RPMI7951 (cell line): ENCODE data around the gene PTN. TPM values are rescaled to one million over a fixed set of nuclear protein-coding genes. Genes with fewer than 3 reads are reported as not detected.

ENCODE experiments used
- DNase-seq: peaks from one replicate; pipeline ENCODE4 v3.0.0-alpha.2; 2012; ENCODE audit warnings: low read depth
- total RNA-seq: library from RNA; depleted of rRNA; stranded (reverse); fragments of >200 nt; shearing (Covaris generic); gene quantifications from 2 replicates; pipeline ENCODE4 v1.2.3, GENCODE V29; 2014

PTN gene
- total RNA-seq, 1 experiment from 2014 or later = 40.4 TPM

DNA sequence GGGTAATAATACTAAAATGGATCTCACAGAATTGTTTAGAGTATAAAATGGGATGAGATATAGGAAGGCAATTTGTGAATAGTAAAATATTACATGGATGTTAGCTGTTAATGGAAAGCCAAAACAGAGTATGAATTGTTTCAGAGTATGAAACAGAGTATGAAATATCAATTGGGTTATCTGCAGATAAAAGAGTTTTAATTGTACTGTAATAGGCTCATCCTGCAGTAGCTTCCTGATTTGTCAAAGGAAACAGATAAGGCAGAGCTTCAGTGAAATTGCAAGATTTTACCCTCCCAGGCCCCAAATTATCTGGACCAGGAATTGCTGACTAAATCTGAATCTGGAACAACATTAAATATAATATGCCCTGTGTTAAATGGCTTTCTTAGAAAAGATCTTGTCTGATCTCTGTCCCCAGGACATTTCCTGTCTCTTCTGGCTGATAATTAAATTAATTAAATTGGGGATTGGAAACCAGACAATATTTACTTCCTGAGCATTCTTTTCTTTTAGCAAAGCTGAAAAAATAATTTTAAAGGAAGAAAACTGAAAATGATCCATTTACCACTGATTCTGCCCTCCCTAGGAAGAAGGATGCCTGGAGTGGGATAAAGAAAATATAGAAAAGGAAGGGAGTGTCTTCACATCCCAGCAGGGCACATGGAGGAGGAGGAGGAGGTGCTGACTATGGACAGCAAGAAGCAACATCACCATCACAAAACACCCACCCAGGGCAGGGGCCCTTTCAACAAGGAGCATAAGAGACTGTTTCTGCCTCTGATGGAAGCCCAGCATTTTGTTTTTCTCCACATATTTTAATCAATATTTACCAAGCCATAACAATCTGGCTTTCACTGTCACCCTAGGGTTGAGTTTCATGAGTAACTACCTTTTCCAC, 18.5 kb downstream of the PTN start:
- no peak for DNase-seq

DNA sequence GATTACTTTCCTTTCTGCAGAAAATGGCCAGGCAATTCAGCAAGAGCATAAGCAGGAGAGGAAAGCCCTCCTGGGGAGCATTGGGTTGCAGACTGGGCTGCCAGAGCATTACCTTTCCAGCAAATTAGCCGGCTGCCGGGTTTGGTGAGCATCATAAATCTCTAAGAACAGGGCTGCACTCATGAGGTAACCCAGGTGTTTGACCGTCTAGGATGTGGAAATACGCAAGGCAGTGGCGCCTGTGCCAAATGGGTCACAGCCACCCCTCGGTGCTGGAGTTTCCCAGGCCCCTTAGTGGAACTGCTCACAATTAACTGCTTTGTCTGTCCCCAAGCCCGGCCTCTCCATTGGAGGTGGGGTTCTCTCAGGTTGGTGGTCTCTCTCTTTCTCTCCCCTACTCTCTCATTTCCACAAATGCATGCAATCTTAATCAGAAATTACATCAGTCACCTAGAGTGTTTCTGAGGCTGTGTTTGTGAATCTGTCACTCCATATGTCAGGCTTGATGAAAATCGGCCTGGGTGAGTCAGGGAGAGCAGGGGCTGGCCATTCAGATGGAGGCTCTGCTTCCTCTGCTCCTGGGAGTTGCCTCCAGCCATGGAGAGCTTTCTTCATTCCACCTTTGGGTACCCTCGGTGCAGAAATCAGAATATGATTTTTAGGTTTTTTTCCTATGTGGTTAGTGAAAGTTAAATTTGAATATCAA, 26.7 kb downstream of the PTN start:
- DNase-seq = no peak

DNA sequence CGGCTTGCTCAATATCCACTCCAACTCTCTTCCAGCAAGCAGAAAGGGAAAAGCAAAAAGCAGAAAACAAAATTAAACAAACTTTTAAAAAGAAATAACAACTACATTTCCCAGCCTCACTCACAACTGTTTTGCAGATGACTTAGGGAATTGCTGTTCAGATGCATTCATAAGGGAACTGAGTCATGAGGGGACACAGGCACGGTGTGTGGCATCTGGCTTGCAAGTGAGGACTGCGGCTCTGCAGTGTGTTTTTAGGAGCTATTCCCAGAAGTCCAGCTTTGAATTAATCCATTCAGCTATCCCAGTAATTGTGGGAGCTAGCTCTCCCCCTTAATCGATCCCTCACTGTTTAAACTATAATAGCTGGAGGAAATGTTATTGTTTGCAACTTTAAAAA, 30.3 kb downstream of the PTN start:
- DNase-seq = peak; percentile 21

DNA sequence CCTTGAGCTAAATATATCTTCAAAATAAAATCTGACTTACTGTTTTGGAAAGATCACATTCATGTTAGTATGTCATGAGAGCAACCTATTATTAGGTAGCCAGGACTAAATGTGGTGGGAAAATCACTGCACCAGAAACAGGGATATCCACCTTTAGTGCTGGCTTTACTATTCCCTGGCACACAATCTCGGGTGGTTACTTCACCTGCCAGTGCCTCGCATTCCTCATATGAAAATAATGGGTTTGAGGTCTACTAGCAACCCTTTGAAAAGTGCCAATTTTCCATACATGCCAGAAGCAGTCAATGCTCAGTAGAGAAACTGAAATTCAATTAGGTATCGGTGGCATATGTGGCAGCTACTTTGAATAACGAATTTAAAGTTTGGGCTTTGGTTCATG, 36.8 kb downstream of the PTN start:
- DNase-seq = no peak

DNA sequence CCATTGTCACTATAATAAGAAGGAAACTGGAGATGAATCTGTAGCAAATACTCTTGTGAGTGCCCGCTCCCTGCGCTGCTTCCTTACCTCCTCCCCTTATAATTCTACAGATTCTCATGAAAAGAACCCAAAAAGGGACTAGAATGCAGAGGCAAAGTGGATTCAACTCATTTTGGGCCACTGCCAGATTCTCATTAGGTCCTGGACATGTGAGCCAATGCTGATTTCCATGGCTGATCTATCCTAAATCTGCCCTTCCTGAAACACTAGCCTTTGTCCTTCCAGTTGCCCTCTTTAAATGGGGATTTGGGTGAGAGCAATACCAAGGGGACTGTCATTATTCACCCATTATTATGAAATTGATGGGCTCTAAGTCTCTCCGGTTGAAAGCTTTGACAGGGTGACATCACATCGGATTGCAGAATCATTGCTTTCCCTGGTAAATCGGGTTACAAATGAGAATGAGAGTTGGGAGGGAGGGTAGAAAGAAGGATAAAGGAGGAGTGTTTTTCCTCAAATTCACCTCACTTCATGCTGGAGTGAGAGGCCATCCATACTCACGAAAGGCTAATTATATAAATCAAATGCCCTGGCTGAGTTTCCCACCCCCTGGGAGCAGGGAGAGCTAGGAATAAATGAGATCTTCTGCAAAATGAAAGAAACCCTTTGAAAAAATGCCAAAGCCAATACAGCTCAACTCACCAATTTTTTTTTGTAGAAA, 37.5 kb downstream of the PTN start:
- no peak for DNase-seq

DNA sequence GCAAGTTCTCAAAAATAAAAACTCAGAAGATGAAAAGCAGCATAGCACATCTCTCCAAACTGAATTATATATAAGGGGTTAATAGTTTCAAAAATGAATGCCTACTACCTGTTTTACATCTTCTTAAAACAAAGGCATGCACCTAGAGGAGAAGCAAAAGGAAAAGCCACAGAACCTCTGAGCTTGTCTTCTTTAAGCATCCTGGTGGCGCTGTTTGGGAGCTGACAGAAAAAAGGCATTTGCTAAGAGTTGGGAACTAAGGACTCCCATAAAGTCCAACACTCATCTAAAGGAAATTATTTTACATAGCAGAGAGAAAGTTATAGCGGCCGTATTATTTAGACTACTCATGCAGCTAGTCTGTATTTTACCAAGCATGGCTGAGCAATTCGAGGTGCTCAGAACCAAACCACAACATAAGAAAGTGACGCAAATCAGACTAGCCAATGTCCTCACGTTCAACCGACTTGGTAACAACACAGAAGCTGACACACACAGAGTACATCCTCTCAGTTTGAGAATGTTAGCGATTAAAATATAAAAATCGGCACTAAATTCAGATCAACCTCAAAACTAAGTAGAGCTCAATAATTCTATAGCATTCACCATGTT, 38.8 kb downstream of the PTN start:
- peak; percentile 60 for DNase-seq

DNA sequence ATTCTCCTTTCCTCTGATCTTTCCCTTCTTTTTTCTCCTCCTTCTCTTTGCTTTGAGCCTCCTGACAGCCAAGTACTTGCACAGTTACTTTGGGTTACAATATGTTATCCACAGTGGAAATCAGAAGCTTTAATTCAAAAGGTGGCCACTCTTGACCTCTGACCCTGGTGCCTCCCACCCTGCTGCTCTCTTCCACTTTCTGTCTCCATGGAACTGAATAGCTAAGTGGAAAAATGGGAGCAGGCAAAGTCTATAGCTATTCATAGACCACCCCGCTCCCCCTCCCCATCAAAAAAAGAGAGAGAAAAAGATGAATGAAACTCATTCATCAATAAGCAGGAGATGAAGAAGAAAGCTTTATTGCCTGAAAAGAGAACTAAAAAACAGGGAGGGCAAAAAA, 39.4 kb downstream of the PTN start:
- no peak for DNase-seq

DNA sequence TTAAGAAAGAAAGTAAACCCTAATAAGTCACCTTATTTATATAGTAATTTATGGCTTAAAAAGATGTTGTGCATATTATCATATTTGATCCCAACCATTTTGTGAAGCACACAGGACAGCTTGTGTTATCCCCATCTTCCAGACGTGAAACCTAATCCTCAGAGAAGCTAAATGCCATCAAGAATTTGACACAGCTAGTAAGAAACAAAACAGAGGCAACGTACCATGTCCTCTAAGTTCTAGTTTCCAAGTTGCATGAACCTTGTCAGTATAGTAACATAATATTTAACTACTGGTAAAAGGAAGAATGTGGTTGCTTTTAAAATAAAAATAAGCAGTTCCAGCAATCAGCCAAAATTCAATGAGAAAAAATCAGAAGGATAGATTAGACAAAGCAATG, 41.5 kb downstream of the PTN start:
- DNase-seq = no peak

DNA sequence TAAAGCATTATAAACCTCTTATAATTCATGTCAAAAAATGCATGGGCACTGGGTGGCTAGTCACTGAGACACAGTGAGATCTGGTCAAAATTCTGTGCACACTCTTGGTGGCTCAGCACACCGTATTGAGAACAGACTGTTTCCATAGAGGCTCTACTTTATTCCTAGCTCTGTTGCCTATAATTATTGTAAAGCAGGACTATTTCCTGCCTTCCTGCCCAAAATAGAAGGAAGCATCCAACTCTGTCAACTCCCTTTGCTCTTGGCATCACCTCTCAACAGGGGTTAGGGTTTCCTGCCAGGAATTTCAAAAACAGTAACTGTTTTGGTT, 45.1 kb downstream of the PTN start:
- no peak for DNase-seq

DNA sequence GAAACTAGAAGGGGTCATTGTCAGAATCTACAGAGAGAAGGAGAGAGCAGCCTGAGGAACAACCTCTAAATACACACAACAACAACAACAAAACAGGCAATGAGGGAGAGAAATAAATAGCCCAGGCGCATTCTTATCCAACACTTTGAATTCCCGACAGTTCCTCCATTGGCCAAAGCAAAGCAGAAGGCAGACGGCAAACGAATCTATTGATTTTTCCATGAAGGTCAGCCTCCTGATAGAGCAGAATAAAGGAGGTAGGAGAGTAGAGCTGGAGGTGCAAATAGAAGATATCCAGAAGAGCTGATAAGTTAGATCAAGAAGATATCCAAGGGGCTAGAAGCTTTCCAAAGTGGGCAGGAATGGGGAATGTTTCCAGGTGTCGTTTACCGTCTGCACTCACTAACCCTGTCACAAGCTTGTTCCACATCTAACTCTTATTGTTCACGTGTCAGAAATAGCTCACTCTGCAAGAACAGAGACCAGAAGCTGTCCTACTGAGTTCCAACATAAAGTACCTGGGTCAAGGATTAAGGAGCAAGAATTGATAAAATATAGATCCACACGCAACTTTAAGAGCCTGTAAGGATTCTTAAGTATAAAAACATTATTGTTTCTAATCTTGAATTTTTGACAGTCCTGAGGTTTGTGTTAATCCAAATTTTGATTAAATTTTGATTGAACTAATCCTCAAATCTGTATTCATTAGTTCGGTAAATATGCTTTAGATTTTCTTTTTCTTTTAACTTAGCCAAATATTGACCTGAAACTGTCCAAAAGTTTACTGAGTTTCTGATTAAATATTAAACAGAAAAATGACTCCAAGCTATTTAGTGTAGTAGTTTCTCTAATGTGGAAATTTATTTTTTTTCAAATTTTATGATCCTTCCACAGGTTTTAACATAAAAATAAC, 45.7 kb downstream of the PTN start:
- DNase-seq = no peak

DNA sequence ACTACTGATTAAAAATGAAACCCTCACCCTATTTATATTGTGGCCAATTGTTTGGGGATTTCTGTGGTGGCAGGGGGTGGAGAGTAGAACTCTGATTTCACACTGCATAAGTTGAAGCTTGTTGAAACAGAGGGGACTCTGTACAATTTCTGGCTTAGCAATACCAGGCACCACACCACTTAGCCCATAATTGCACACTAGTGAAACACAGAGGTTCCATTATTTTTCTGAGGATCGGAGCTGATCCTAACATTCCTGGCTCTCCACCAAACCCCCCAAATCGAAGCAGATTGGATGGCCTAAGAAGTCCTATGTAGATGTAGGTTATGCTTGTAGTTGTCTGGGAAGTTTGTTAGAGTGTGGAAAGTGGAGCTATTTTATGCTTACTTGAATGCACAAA, 47.0 kb downstream of the PTN start:
- peak; percentile 54 for DNase-seq

DNA sequence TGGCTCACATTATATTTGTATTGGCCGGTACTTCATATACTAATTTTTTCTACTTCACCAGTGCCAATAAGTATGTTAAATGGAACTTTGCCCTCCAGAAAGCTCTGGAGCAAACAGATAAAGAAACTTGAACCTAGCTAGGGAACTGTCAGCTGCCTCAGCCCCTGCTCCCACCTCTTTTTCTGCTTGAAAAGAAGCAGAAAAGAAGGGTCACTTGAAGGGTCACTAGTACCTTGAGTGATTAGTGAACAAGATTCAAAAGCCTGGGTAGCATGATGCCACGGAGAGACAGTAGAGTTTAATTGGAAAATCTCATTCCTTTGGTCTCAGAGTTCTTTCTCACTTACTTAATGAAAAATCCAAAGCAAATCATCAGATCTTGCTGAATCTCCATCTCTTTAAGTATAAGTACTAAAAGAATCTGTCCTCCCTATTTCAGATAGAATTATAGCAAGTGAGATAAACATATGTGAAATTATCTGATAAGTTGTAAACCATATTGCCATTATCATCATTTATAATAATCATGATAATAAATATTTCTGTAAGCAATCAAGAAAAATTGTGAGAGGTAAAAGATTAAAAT, 47.7 kb downstream of the PTN start:
- no peak for DNase-seq

DNA sequence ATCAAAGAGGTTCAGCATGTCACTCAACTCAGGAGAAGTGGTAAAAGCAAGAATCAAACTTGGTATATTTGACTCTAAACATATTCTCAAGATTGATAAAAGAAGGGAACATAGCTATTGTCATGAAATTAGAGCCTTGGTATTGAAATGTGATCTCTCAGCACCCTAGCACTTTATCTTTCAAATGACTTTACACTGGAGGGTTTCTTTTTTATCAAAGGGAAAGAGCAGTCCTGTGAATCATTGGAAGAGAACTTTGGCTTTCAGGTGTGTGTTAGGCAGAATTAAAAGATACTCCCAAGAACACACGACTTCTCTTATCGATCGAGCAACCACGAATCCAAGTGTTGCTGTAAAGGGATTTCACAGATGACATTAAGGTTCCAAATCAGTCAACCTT, 54.4 kb downstream of the PTN start:
- no peak for DNase-seq

DNA sequence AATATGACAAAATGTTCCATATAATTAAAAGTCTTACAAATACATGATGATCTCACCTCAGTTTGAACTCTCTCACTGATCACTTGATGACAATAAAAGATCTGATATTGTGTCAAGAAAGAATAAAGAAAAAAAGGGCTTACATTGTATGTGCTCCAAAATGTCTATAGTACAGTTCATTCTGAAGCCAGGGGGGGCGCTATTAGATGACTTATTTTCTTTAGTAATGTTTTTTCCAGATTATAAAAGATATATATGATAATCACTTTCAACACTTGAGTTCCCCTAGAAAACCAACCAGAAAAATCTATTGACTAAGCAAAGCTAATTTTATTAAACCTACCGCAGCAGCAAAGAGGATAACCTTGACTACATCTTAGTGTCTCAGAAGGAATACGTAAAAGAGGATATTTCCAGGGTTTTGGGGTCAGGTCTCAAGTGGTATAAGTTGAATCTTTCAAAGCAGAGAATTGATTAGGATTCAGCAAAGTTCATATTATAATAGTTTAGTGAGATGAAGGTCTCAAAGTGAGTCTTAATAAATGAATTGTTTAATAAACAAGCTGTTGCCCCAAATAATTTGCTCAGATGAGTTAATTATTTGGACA, 55.8 kb downstream of the PTN start:
- DNase-seq = peak; percentile 1

DNA sequence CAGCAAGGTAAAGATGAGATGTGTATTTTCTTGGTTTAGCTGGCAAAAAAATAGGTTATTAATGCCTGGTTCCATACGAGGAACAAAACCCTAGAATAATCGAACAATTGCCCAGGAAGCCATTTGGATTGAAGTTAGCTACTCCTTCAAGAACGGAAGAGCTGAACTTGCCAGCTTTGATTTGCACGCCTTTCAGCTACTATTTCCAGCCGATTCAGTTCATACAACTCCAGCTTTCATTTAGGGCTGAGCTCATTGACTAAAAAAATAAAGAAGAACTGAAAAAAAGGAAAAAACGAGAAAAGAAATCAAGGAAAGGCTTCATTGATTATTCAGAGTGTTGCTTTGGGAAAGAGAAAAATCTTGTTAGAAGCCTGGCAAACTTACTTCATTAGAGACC, 60.4 kb downstream of the PTN start:
- DNase-seq = no peak

DNA sequence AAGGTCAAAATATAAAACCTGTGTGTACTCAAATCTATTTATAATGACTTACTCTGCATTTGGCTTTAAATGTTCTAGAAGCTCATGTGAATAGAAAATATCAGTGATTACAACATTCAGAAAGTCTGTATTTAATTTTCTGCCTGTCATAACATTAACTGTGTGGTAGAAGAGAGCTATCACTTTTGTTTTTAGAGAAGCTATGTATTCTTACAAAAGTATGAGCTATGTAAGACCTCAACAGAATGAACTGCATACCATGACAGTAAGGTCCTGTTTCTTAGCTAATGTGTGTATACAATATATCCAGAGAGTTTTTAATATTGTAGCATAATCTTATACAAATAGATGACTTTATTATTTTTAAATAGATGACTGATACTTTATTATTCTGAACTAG, 61.5 kb downstream of the PTN start:
- no peak for DNase-seq

DNA sequence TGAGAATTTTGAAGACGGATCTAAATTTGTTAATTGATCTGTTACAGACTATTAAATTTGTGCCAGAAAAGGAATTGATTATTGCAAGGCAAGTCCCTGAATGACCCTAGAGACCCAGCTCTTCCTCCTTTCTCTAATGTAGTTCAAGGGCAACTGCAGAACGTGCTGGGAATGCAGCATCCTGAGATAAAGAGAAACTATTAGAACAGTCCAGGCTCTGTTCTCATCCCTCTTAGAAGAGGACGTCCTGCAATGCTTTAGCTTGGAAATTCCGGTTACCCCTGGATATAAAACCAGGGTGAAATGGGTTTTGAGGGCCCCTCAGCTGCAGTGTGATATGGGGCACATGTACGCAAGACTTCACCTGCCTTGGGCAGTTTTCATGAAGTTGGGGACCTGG, 67.3 kb downstream of the PTN start:
- DNase-seq = no peak

DNA sequence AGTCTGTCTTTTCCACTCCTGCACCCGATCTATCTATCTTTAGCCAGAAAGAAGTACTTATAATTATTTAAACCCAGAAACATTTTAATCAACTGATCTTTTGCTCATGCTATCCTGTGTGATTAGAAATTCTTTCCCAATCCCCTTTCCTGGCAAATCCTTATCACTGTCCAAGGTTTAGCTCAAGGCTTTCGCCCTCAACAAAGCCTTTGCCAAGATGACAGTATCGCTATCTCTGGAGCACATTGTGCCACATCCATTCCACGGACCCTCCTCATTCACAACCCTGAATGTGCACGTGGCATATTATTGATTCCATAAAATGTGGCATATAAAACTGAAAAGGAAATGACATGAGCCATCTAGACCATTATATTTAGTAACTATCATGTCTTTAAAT, 71.3 kb downstream of the PTN start:
- no peak for DNase-seq

DNA sequence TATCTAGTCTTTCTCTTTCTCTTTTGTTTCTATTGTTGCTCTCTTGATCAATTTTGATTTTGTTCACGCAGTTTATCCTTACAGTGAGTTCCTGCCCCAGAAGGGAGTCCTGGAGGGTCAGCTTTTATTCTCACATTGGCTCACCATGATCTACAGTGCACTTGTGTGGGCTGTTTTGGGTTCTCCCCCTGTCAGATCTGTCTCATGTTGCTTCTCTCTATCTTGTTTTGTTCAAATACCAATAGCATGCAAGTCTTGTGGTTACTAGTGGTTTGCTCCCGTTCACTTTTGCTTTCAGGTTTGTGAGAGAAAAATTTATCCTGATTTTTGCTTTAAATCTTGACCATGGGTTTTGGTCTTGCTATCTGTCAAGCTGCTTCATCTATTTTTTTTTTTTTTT, 74.3 kb downstream of the PTN start:
- DNase-seq = no peak
